Kidney capillary endothelial cell (primary cell): Measurements from ENCODE around the gene APOA5.
"Not testable (repeated sequence)": the region's sequence is repeated elsewhere in the genome, so short reads cannot be mapped to it uniquely, and the experiment has no call there.

Experiments used
- DNase-seq: peaks from one replicate; pipeline ENCODE4 v3.0.0-alpha.2; 2018; ENCODE audit warnings: low spot score

The APOA5 gene

GRCh38 chr11:116827461-116827860 lies 35.8 kb upstream of the APOA5 start:
- no peak for DNase-seq

DNA sequence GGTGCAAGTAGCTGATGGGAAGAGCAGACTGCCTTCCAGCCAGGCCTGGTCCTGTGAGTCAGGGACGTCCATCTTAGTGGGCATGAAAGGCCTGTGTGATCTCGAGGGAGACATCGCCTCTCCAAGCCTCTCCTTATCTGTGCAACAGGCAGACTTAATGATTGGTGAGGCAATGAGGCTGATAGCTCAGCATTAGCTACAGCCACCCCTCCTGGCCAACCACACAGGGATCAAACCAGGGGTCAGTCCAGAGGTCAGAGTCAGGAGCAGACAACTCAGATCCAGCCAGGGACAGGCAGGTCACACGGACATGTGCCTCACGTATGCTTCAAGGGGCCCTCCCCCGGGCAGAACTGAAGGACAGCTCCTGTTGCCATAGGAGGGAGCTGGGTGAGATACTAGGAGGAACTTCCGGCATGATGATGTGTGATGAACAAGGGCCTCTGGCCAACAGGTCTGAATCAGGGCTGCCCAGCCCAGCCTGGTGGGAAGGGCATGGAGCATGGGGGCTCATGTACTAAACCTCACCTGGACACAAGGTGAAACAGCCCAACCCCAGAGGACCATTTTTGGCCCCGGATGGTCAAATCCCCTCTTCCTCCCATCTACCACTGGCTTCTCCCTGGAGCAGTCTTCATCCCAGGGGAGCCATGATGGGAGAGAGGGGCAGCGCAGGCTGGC lies 35.2 kb upstream of the APOA5 start:
- DNase-seq = no peak

- DNase-seq = no peak
These were observed 34.4 kb upstream of the APOA5 start for GRCh38 chr11:116825854-116826750.

GRCh38 chr11:116825434-116825833 lies 33.8 kb upstream of the APOA5 start:
- DNase-seq = no peak

- no peak for DNase-seq
These were observed 31.6 kb upstream of the APOA5 start, which contains the start of gene APOA4 for GRCh38 chr11:116823031-116823843. APOA4 (minus strand) TSS chr11:116823304; CDS start chr11:116823191, 113 bp downstream.

DNA sequence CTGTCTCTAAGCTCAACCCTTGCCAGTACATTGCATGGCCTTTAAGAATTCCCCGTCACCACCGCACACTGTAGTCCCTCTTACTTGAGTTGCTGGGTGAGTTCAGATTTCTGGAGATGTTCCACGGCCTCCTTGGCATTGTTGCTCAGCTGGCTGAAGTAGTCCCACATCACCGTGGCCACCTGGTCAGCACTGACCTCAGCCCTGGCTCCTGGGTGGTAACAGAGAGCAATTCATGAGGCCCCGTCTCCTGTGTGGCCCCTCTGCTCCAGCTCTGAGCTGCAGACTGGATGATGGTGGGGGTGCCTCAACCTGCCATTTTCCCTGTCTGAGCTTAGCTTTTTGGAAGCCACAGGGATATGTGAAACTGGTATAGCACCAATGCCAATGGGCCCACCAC lies 30.9 kb upstream of the APOA5 start:
- DNase-seq = no peak

- no peak for DNase-seq
These were observed 29.6 kb upstream of the APOA5 start for GRCh38 chr11:116821050-116821918.

DNA sequence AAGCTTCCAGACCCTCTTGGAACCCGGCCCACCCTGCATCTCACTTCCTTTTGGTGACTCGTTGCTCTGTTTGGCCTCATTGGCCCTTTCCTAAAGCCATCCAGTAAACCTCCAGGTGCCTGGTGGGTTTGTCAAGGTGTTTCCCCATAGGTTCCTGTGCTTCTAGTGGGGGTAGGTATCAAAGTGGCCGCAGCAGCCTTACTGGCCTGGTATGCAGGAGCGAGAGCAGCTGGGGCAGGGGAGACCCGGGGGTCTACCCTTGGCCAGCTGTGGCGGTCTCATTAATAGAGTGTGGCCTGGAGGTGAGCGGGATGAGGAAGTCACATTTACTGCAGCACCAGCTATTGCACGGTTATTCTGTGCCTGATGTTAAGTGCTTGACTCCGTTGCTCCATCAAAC lies 27.4 kb upstream of the APOA5 start:
- no peak for DNase-seq

GRCh38 chr11:116814502-116814901 lies 22.8 kb upstream of the APOA5 start:
- DNase-seq = no peak

GRCh38 chr11:116813781-116814471 lies 22.2 kb upstream of the APOA5 start:
- DNase-seq = no peak

- no peak for DNase-seq
These were observed 21.5 kb upstream of the APOA5 start for GRCh38 chr11:116813170-116813569.

DNA sequence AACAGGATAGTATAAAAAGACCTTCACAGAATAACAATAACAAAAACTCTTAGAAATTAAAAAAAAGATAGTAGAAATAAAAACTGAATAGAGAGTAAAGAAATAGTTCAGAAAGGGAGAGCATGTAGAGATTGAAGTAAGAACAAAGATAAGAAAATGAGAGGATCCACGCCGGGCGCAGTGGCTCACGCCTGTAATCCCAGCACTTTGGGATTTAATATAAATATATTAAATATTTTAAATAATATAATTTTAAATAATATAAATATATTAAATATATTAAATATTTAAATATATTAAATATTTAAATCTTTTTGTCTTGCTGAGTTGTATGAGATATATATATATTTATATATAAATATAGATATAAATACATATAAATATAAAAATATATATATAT lies 20.4 kb upstream of the APOA5 start:
- DNase-seq = no peak

GRCh38 chr11:116811194-116811593 lies 19.5 kb upstream of the APOA5 start:
- no peak for DNase-seq

- DNase-seq = no peak
These were observed 16.8 kb upstream of the APOA5 start for GRCh38 chr11:116808262-116809175.

- no peak for DNase-seq
These were observed 16.1 kb upstream of the APOA5 start for GRCh38 chr11:116807601-116808261.

DNA sequence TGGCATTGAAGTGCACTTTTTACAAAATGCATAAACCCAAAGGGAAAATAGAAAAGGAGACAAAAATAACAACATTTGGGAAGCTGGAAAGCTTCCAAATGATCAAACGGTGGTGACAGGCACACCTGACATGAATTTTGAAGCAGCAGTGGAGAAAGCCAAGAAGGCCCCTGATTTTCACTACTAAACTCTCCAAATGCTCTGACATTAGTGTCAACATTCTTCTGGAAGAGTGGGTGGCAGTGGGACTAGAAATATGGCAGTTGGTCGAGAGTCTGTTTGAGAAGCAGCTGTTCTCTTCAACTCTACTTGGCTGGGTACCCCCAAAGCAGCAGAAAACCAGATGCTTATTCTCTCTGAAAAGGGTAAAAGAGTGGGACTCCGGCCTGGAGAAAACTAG lies 12.3 kb upstream of the APOA5 start:
- DNase-seq = no peak

- DNase-seq = not testable (repeated sequence)
These were observed 10.0 kb upstream of the APOA5 start for GRCh38 chr11:116801662-116802061.

- no peak for DNase-seq
These were observed 8.9 kb upstream of the APOA5 start for GRCh38 chr11:116800610-116801009.

- DNase-seq = no peak
These were observed 6.7 kb upstream of the APOA5 start for GRCh38 chr11:116798368-116798767.
